Heart left ventricle (tissue), 13 donors: ENCODE measurements around the gene CCSER1.

Source experiments
- POLR2A ChIP-seq, 2 donors: fragments of 450-650 bp; IDR thresholded peaks; one replicate each; pipeline ENCODE4 v1.6.1; 2017; ENCODE audit warnings: antibody characterized with exemption in 2 of 2, mild to moderate bottlenecking in 2 of 2, moderate library complexity in 2 of 2
- TF ChIP-seq, protein P1 (sequence below), 12 donors: fragments of 200-600 bp; sonication (generic) in 4 of 12; IDR thresholded peaks; one replicate each; pipeline versions ENCODE4 v1.5.0 to v1.8.0; 2018 to 2022; ENCODE audit warnings: antibody characterized with exemption in 12 of 12, mild to moderate bottlenecking in 5 of 12
- donor health status: ischemic (EF 13 %, LVEDD 7.1; RV severe dilation, severe dysfunction).
- donor health status: DM: no; HTN: yes; CAD: no.
- donor health status: DM: no; HTN: no; CAD: no.
- donor health status: ischemic (EF 25% LVEDD 6.9; RV normal size, moderate dysfunction).
- donor health status: ischemic (EF 25% LVEDD 5.7; RV mildly dilated, moderate dysfunction).
- donor health status: ischemic (EF 35%, LVEDD 5.7; RV mildly dilated, moderate dysfunction).
- donor health status: nonischemic (EF 11% LVEDD 7.7; RV severe dilation, severe dysfunction).
- donor health status: DM: yes; HTN: yes; CAD: no.
- donor health status: PGD.
- donor health status: ischemic (EF 29% LVEDD 5.4; RV normal size, mild dysfunction).
- donor health status: nonischemic (EF 23%, LVEDD 6.1; RV moderate dilation, normal function).

DNA sequence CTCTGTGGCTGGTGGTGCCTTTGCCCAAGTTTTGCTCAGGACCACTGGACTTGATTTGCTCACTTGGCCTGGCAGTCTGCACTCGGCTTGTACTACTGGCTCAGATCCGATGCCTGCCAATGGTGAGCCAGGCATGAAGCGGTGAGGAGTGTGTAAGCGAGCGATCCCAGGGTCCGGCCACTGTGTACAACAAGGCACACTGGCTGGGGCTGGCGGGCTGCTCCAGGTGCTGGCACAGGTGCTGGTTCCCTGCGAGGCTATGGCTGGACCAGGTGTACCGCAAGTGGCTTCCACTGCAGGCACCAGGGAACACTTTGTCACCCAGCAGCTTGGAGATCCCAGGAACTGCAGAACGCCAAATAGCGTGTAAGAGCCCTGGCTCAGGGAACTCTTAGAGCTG is 329.7 kb downstream of the CCSER1 start:
- TF ChIP-seq, protein P1, sequence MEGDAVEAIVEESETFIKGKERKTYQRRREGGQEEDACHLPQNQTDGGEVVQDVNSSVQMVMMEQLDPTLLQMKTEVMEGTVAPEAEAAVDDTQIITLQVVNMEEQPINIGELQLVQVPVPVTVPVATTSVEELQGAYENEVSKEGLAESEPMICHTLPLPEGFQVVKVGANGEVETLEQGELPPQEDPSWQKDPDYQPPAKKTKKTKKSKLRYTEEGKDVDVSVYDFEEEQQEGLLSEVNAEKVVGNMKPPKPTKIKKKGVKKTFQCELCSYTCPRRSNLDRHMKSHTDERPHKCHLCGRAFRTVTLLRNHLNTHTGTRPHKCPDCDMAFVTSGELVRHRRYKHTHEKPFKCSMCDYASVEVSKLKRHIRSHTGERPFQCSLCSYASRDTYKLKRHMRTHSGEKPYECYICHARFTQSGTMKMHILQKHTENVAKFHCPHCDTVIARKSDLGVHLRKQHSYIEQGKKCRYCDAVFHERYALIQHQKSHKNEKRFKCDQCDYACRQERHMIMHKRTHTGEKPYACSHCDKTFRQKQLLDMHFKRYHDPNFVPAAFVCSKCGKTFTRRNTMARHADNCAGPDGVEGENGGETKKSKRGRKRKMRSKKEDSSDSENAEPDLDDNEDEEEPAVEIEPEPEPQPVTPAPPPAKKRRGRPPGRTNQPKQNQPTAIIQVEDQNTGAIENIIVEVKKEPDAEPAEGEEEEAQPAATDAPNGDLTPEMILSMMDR (IDR thresholded peaks at IDR 0.05) = no peak
- TF ChIP-seq POLR2A (IDR thresholded peaks at IDR 0.05) = no peak
